Activated CD4-positive, alpha-beta memory T cell treated with anti-CD3 and anti-CD28 coated beads for 36 hours (primary cell): ENCODE data around the gene MCEE. TPM values are rescaled to one million over a fixed set of nuclear protein-coding genes. Genes with fewer than 3 reads are reported as not detected.
"Not testable (repeated sequence)": the region's sequence is repeated elsewhere in the genome, so short reads cannot be mapped to it uniquely, and the experiment has no call there.

ENCODE experiments used
- CTCF ChIA-PET: fragments of 350-600 bp; sonication (Branson Sonifier 250); formaldehyde crosslinking; loops from one replicate; lab custom pipeline; 2021; ENCODE audit warnings: antibody characterized with exemption, inconsistent platforms; lab: Charles Lee
- POLR2A ChIA-PET: fragments of 350-600 bp; sonication (Branson Sonifier 250); formaldehyde crosslinking; loops from one replicate; lab custom pipeline; 2021; ENCODE audit warnings: antibody characterized with exemption; lab: Charles Lee
- DNase-seq: peaks from one replicate; pipeline ENCODE4 v3.0.0-alpha.2; 2020
- H3K27ac Mint-ChIP-seq: one replicate; pipeline ENCODE4 v1.8.0; 2021; ENCODE audit warnings: mixed read lengths
- H3K27me3 Mint-ChIP-seq: one replicate; pipeline ENCODE4 v1.8.0; 2021; ENCODE audit warnings: mixed read lengths
- H3K36me3 Mint-ChIP-seq: one replicate; pipeline ENCODE4 v1.8.0; 2021; ENCODE audit warnings: mixed read lengths
- H3K4me1 Mint-ChIP-seq: one replicate; pipeline ENCODE4 v1.8.0; 2021; ENCODE audit warnings: low read depth, mixed read lengths
- H3K4me3 Mint-ChIP-seq: one replicate; pipeline ENCODE4 v1.8.0; 2021; ENCODE audit warnings: mild to moderate bottlenecking, mixed read lengths
- H3K9me3 Mint-ChIP-seq: one replicate; pipeline ENCODE4 v1.8.0; 2021; ENCODE audit warnings: mixed read lengths
- intact Hi-C: fragments of 100-400 bp; cut with micrococcal nuclease; formaldehyde crosslinking; loops from one replicate; pipeline ENCODE4 v1.15.1; 2023
- total RNA-seq, 2 experiments: library from RNA; stranded (reverse); gene quantifications; one replicate each; pipeline ENCODE4 v1.2.3, GENCODE V29; 2021

The MCEE gene
- total RNA-seq, 2 experiments from 2014 or later, result 12.0 to 16.1 TPM

DNA sequence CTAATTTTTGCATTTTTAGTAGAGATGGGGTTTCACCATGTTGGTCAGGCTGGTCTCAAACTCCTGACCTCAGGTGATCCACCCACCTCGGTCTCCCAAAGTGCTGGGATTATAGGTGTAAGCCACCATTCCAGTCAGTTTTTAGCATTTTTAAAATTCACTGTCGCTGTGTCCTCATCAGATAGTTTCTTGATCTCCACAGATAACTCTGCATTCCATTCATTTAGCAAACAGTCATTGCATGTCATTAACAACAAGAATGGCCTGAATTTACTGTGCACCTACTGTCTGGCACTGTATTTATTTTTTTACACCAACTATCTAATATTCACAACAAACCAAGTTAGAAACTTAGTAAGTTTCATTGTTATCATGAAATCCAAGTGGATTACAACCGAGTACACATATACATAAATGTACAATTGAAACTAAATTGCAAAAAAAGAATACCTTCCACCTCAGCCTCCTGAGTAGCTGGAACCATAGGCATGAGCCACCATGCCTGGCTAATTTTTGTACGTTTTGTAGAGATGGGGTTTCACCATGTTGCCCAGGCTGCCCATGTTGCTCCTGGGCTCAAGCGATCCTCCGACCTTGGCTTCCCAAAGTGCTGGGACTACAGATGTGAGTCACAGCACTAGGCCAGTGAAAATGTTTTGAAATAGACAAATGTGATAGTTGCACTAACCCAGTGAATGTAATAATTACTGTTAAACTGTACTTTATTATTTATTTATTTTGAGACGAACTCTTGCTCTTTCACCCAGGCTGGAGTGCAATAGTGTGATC, 4.3 kb downstream of the MCEE start:
- no peak overlapping the region for H3K27ac Mint-ChIP-seq

DNA sequence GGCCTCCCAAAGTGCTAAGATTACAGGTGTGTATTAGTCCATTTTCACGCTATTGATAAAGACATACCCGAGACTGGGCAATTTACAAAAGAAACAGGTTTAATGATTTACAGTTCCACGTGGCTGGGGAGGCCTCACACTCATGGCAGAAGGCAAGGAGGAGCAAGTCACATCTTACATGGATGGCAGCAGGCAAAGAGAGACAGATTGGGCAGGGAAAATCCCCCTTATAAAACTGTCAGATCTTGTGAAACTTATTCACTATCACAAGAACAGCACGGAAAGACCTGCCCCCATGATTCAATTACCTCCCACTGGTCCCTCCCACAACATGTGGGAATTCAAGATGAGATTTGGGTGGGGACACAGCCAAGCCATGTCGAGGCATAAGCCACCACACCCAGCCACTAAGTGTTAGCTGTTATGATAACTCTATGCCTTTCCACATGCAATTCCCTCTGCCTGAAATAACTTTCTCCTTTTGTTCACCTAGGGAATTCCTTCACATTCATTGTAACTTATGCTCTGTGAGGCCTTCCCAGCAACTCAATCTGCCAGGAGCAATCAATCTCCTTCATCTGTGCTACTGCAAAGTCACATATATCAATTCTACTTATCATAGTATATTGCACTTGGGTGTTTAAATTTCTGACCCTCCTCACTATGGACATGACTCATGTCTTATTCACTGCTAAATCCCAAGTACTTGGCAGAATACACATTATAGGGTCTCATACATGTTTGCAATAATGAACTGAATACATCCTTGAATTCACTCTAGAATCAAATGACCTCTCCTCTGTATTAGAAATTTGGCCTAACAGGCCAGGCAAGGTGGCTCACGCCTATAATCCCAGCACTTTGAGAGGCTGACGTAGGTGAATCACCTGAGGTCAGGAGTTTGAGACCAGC, 7.4 kb downstream of the MCEE start:
- no peaks in the 10 kb centered on the region for H3K9me3 Mint-ChIP-seq
- ChIA-PET POLR2A (no interaction called here), CTCF (no interaction called here)
- H3K36me3 Mint-ChIP-seq, result peaks cover 15% of the 10 kb centered on the region
- H3K27ac Mint-ChIP-seq, result no peak overlapping the region
- no peaks in the 10 kb centered on the region for H3K27me3 Mint-ChIP-seq
- no peak for DNase-seq
- no peak overlapping the region for H3K4me3 Mint-ChIP-seq
- peaks cover 3% of the 10 kb centered on the region for H3K4me1 Mint-ChIP-seq
- intact Hi-C loops, result no loop called here

More for the DNA sequence above, 4.3 kb downstream of the MCEE start:
- no peaks in the 10 kb centered on the region for H3K27me3 Mint-ChIP-seq
- H3K9me3 Mint-ChIP-seq, result no peaks in the 10 kb centered on the region
- intact Hi-C loops, result no loop called here
- ChIA-PET CTCF (interaction anchor here (0.6 to 2.0 kb wide), 5 partner anchors 18 to 125 kb away, joined by 3 to 5 read pairs (median 4); no protein-coding TSS in a partner anchor), POLR2A (no interaction called here)
- no peak for DNase-seq
- H3K4me3 Mint-ChIP-seq, result no peak overlapping the region
- H3K4me1 Mint-ChIP-seq, result peaks cover 11% of the 10 kb centered on the region
- peaks cover 10% of the 10 kb centered on the region for H3K36me3 Mint-ChIP-seq

DNA sequence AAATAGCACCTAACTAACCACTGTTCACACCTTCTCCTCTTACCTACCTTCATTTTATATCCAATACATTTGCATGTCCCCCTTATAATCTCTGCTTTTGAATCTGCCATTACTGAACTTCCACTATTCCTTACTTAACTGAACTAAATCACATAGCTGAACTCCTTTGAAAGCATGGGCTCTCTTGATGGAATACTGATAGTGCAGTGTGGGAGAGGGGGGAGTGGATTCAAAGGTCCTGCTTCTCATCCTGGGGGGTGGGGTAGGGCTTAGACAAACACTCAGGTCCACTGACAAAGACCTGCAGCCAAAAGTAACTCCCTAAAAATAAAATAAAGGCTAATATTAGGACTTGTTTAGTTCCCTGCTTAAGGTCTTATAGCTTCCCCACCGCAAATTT, 8.6 kb downstream of the MCEE start:
- intact Hi-C loops, result no loop called here
- peaks cover 19% of the 10 kb centered on the region for H3K36me3 Mint-ChIP-seq
- POLR2A ChIA-PET, result interaction anchor here (1.5 kb wide), 1 partner anchor 9 kb away, joined by 4 read pairs; the partner anchor contains the start of genes MCEE and MPHOSPH10
- CTCF ChIA-PET, result interaction anchor here (1.3 kb wide), 1 partner anchor 20 kb away, joined by 8 read pairs; no protein-coding TSS in a partner anchor
- H3K9me3 Mint-ChIP-seq, result no peaks in the 10 kb centered on the region
- H3K4me3 Mint-ChIP-seq, result no peak overlapping the region
- DNase-seq, result no peak
- H3K27ac Mint-ChIP-seq, result no peak overlapping the region
- peaks cover 3% of the 10 kb centered on the region for H3K4me1 Mint-ChIP-seq
- no peaks in the 10 kb centered on the region for H3K27me3 Mint-ChIP-seq

DNA sequence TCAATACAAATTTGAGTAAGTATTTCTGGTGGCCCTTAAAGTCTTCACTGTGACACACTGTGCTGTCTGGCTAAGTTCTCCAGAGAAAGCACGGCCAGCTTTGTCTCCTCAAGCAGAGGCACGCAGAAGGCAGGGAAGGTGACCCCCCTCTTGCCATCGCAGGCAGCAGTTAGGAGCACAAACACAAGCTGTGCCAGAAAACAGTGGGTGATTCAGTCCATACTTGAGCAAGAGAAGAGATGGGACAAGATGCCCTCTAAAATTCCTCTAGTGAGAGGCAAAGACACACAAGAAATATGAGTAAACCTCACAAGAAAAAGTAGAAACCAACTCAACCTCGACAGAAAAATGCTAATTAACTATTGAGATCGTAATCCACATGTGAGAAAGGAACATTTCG, 9.8 kb downstream of the MCEE start:
- H3K9me3 Mint-ChIP-seq, result no peaks in the 10 kb centered on the region
- peaks cover 19% of the 10 kb centered on the region for H3K36me3 Mint-ChIP-seq
- ChIA-PET CTCF (interaction anchor here (0.5 to 1.3 kb wide), 2 partner anchors 19 to 175 kb away, joined by 3 read pairs; no protein-coding TSS in a partner anchor), POLR2A (interaction anchor here (0.6 kb wide), 1 partner anchor 18 kb away, joined by 3 read pairs; no protein-coding TSS in a partner anchor)
- H3K27ac Mint-ChIP-seq, result no peak overlapping the region
- intact Hi-C loops, result no loop called here
- no peak overlapping the region for H3K4me3 Mint-ChIP-seq
- DNase-seq, result no peak
- H3K27me3 Mint-ChIP-seq, result no peaks in the 10 kb centered on the region
- H3K4me1 Mint-ChIP-seq, result peaks cover 3% of the 10 kb centered on the region

DNA sequence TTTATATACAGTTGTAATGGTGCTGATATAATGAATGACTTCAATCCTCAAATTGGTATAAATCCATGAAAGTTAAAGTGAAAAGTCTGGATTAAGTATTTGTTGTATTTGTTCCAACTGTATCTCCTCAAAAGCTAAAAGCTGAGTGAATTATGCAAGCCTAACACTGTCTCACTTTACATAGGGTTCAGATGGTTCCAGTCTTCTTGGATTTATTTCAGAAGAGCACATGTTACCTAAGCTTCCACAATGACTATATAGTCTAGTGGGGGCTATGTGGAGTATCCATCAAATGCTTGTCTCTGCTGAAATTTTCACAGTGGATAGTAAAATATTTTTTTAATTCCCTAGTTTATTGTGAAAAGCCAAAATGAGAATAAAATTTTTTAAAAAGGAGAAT, 13.0 kb downstream of the MCEE start:
- no peak for DNase-seq
- Mint-ChIP-seq H3K4me3 (no peak overlapping the region), H3K36me3 (peaks cover 24% of the 10 kb centered on the region), H3K4me1 (peaks cover 6% of the 10 kb centered on the region), H3K27me3 (no peaks in the 10 kb centered on the region), H3K9me3 (no peaks in the 10 kb centered on the region), H3K27ac (no peak overlapping the region)
- intact Hi-C loops, result no loop called here
- ChIA-PET CTCF (no interaction called here), POLR2A (no interaction called here)

DNA sequence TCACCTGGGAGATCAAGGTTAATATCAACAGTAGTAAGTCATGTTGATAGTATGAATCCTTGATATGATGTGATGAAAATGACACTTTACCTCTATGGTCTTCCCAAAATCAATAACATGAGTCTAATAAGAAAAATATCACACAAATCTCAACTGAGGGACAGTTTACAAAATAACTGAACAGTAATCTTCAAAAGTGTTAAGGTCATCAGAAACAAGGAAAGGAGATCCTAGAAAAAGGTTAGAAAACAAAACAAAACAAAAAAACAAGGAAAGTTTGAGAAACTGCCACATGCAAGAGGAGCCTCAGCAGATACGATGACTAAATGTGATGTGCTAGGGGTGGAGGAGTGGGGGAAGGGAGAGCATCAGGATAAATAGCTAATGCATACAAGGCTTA, 16.2 kb downstream of the MCEE start:
- ChIA-PET CTCF (interaction anchor here (0.6 to 2.1 kb wide), 2 partner anchors 13 to 1863 kb away, joined by 3 to 8 read pairs; no protein-coding TSS in a partner anchor), POLR2A (no interaction called here)
- no peaks in the 10 kb centered on the region for H3K27me3 Mint-ChIP-seq
- peaks cover 13% of the 10 kb centered on the region for H3K4me1 Mint-ChIP-seq
- intact Hi-C loops, result loop anchor here (2.0 kb wide), 1 partner anchor 31 kb away; no protein-coding TSS in a partner anchor
- no peak overlapping the region for H3K4me3 Mint-ChIP-seq
- DNase-seq, result no peak
- H3K36me3 Mint-ChIP-seq, result peaks cover 17% of the 10 kb centered on the region
- no peaks in the 10 kb centered on the region for H3K9me3 Mint-ChIP-seq
- no peak overlapping the region for H3K27ac Mint-ChIP-seq

DNA sequence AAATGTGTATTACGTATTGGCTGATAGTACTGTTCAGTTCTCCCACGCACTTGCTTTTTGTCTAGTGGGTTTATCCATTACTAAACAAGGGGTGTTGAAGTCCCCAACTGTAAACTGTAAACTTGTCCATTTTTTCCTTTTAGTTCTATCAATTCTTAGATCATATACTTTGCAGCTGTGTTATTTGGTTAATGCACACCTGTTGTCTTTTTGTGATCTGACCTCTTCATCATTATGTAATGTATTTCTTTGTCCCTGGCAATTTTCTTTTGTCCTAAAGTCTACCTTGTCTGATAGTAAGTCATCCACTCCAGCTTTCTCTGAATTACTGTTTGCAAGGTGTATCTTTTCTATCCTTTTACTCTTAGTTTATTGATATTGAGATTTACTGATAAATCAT, 21.9 kb downstream of the MCEE start:
- peaks cover 5% of the 10 kb centered on the region for H3K9me3 Mint-ChIP-seq
- H3K36me3 Mint-ChIP-seq, result peaks cover 4% of the 10 kb centered on the region
- POLR2A ChIA-PET, result no interaction called here
- intact Hi-C loops, result no loop called here
- H3K4me3 Mint-ChIP-seq, result no peak overlapping the region
- DNase-seq, result no peak
- no peaks in the 10 kb centered on the region for H3K27me3 Mint-ChIP-seq
- peaks cover 10% of the 10 kb centered on the region for H3K4me1 Mint-ChIP-seq
- no peak overlapping the region for H3K27ac Mint-ChIP-seq
- CTCF ChIA-PET, result no interaction called here

DNA sequence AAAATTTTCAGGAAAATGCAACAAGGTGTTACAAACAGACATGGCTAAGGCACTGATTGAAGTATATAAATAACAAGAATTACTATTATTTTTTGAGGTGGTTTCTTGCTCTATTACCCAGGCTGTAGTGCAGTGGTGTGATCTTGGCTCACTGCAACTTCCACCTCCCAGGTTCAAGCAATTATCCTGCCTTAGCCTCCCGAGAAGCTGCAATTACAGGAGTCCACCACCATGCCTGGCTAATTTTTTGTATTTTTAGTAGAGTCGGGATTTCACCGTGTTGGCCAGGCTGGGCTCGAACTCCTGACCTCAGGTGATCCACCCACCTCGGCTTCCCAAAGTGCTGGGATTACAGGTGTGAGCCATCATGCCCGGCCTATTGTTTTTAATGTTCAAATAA, 23.6 kb downstream of the MCEE start:
- CTCF ChIA-PET, H3K27ac Mint-ChIP-seq, H3K9me3 Mint-ChIP-seq, DNase-seq, POLR2A ChIA-PET, H3K4me1 Mint-ChIP-seq, intact Hi-C loops, H3K4me3 Mint-ChIP-seq, H3K36me3 Mint-ChIP-seq, H3K27me3 Mint-ChIP-seq: not testable (repeated sequence)

DNA sequence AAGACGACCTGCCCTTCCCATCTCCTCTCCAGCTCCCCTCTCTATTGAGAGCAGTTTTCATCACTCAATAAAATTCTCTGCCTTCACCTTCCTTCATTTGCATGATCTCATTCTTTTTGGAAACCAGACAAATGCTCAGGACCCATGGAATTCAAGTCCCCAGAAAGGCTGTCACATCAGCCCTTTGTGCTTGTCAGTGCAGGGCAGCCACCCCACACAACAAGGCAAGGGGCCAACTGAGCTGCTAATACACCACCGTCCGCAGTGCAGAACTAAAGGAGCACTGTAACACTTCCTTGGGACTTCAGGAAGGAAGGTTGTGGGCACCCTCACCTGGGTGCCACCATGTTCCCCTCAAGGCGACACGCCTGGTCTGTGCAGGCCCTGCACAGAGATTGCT, 26.2 kb downstream of the MCEE start:
- intact Hi-C loops, result no loop called here
- no peak for DNase-seq
- Mint-ChIP-seq H3K27me3 (no peaks in the 10 kb centered on the region), H3K4me1 (no peaks in the 10 kb centered on the region), H3K9me3 (peaks cover 5% of the 10 kb centered on the region), H3K27ac (no peak overlapping the region), H3K4me3 (no peak overlapping the region), H3K36me3 (no peaks in the 10 kb centered on the region)
- ChIA-PET CTCF (interaction anchor here (1.2 kb wide), 1 partner anchor 23 kb away, joined by 3 read pairs; no protein-coding TSS in a partner anchor), POLR2A (no interaction called here)

DNA sequence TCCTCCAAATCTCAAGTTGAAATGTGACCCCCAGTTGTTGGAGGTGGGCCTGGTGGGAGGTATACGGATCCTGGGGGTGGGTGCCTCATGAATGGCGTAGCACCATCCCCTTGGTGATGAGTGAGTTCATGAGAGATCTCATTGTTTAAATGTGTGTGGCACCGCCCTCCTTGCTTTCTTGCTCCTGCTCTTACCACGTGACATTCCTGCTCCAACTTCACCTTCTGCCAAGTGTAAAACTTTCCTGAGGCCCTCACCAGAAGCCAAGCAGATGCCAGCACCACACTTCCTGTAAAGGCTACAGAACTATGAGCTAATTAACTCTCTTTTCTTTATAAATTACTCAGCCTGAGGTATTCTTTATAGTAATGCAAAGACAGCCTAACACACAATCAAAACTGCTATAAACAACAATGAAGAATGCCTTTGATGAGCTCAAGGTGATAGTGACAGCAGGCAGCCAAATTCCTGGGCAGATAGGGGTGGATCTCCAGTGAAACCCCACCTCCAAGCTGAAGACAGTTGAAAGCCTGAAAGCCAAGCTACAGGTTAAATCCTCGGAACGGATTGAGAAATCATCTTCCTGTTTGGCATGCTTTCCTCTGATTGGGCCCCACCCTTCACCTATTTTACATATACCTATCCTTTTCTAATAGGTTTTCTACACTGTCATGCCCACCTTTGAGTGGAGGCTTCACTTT, 26.9 kb downstream of the MCEE start:
- peaks cover 5% of the 10 kb centered on the region for H3K9me3 Mint-ChIP-seq
- no peaks in the 10 kb centered on the region for H3K27me3 Mint-ChIP-seq
- H3K4me3 Mint-ChIP-seq, result no peak overlapping the region
- CTCF ChIA-PET, result interaction anchor here (1.2 to 3.2 kb wide), 2 partner anchors 24 to 27 kb away, joined by 3 to 28 read pairs; partner anchors contain the start of genes MCEE and MPHOSPH10
- no peak for DNase-seq
- intact Hi-C loops, result no loop called here
- no peaks in the 10 kb centered on the region for H3K4me1 Mint-ChIP-seq
- H3K36me3 Mint-ChIP-seq, result no peaks in the 10 kb centered on the region
- no peak overlapping the region for H3K27ac Mint-ChIP-seq
- POLR2A ChIA-PET, result no interaction called here

DNA sequence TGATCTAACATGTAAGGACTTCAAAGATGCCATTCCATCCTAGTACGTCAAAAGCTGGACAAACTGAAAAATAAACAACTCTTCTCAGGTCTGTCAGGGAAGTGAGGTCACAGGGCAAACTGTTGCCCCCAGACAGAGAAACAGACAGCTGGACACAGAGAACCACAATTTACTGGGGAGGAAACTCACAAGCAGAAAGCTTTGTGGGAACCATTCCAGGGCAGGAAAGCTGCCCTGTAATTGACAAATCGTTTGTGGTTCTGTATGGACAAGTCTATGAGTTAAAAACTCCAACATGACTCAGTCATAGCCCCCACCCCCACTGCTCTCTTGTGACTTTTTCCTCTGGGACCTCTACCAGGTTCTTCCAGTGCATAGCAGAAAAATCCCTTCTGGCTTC, 28.4 kb downstream of the MCEE start:
- Mint-ChIP-seq H3K27me3 (no peaks in the 10 kb centered on the region), H3K4me3 (no peak overlapping the region), H3K27ac (no peak overlapping the region), H3K9me3 (peaks cover 5% of the 10 kb centered on the region), H3K36me3 (no peaks in the 10 kb centered on the region), H3K4me1 (no peaks in the 10 kb centered on the region)
- DNase-seq, result no peak
- intact Hi-C loops, result no loop called here
- ChIA-PET CTCF (interaction anchor here (0.6 to 3.2 kb wide), 8 partner anchors 9 to 408 kb away, joined by 3 to 28 read pairs (median 8); partner anchors contain the start of genes MCEE and MPHOSPH10), POLR2A (no interaction called here)
